ENCODE results near the gene PATE2.

The PATE2 gene

DNA sequence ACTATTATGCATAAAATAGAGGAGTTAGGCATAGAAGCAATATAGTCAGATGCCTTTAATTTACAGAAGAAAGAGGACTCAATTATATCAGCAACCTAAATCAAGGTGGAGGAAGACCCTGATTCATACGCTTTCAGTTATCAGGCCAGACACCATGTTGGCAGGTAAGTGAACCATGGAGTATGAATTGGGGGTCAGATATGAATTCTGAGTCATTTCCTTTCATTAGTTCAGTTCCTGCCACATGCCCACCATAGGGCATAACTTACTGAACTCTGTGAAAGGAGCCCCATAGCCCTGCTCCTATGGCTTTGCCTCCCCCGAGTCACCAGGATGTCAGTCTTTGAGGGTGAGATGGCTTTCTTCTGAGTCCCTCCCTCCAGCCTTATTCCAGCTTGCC lies 15.1 kb downstream of the PATE2 start:
- DNase-seq: no peak
- Mint-ChIP-seq H3K4me3 (no peak overlapping the region), H3K27me3 (peaks cover 4 to 30% of the 10 kb centered on the region in 2 donors), H3K36me3 (no peaks in the 10 kb centered on the region), H3K9me3 (peaks cover 10 to 12% of the 10 kb centered on the region in 2 donors), H3K27ac (no peak overlapping the region), H3K4me1 (no peaks in the 10 kb centered on the region)
- ATAC-seq (replicated peaks): no peak

DNA sequence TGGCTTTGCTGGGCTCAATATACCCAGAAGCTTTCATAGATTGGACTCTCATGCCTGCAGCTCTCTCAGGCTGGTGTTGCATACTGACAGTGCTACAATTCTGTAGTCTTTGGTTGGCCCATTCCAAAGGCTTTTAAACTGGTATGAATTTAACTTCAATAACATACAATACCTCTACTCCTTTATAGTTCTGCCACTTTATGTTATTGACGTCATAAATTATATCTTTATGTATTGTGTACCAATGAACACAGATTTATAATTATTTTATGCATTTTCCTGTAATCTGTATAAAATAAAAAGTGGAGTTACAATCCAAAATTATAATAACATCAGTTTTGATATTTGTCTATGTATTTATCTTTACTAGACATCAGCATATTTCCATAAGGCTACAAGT lies 16.2 kb downstream of the PATE2 start:
- no peak overlapping the region for H3K4me3 Mint-ChIP-seq
- H3K36me3 Mint-ChIP-seq: no peaks in the 10 kb centered on the region
- H3K27me3 Mint-ChIP-seq: peaks cover 0 to 21% of the 10 kb centered on the region in 2 donors
- no peaks in the 10 kb centered on the region for H3K4me1 Mint-ChIP-seq
- peaks cover 12 to 17% of the 10 kb centered on the region in 2 donors for H3K9me3 Mint-ChIP-seq
- DNase-seq: no peak
- ATAC-seq (replicated peaks): no peak
- no peak overlapping the region for H3K27ac Mint-ChIP-seq

DNA sequence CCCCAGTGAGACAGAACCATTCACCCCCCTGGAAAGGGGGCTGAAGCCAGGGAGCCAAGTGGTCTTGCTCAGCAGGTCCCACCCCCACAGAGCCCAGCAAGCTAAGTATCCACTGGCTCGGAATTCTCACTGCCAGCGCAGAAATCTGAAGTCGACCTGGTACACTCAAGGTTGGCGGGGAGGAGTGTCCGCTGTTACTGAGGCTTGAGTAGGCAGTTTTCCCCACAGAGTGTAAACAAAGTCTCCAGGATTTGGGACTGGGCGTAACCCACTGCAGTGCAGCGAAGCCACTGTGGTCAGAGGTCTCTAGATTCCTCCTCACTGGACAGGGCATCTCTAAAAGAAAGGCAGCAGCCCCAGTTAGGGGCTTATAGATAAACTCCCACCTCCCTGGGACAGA lies 22.6 kb downstream of the PATE2 start:
- ATAC-seq (replicated peaks): no peak
- H3K9me3 Mint-ChIP-seq: peaks cover 12 to 18% of the 10 kb centered on the region in 2 donors
- DNase-seq: no peak
- no peak overlapping the region for H3K4me3 Mint-ChIP-seq
- no peak overlapping the region for H3K27ac Mint-ChIP-seq
- H3K36me3 Mint-ChIP-seq: no peaks in the 10 kb centered on the region
- H3K4me1 Mint-ChIP-seq: no peaks in the 10 kb centered on the region
- H3K27me3 Mint-ChIP-seq: peaks cover 4 to 21% of the 10 kb centered on the region in 2 donors

DNA sequence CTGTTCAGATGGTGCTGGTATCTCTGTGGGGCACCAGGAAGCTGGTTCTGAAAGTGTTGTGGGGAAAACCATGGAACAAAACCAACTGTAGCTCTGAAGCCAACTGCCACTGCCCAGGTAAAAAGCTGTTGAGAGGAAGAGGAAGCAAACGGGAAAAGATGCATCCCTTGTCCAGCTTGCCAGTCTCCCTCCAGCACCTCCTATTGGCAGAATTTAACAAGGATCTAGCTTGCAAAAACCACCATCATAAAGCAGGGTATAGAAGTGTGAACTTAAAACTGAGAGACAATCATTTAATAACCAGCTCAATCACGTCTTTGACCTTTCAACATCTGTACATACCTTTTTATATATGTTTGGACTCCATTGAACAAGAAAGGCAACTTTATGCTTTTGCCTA lies 28.0 kb downstream of the PATE2 start:
- H3K36me3 Mint-ChIP-seq: no peaks in the 10 kb centered on the region
- no peaks in the 10 kb centered on the region for H3K9me3 Mint-ChIP-seq
- H3K27ac Mint-ChIP-seq: no peak overlapping the region
- H3K27me3 Mint-ChIP-seq: peaks cover 10 to 16% of the 10 kb centered on the region in 2 donors
- ATAC-seq (replicated peaks): no peak
- no peak overlapping the region for H3K4me3 Mint-ChIP-seq
- H3K4me1 Mint-ChIP-seq: no peaks in the 10 kb centered on the region
- DNase-seq: no peak

DNA sequence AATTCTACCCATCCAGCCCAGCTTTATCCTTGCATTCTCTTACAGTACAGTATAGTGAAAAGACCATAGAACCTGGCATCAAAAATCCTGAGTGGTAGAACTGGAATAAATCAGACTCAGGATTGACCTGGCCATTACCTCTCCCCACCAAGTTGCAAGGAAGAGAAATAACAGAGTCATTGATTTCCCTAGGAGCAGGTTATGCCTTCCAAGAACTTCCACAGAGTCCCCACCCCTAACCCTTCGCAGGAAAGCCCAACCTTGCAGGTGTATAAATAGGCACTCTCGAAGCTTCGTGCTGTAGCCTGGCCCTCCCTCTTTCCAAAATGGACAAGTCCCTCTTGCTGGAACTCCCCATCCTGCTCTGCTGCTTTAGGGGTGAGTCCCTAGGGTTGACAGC lies 32.6 kb downstream of the PATE2 start, which contains the start of gene PATE1:
Gene PATE1, plus strand, starts transcription at position 301 of the 400 bp plus-strand sequence. Its CDS starts 26 bp downstream, at position 327.
- DNase-seq: no peak
- no peak for ATAC-seq (replicated peaks)
- H3K9me3 Mint-ChIP-seq: no peaks in the 10 kb centered on the region
- H3K4me1 Mint-ChIP-seq: no peaks in the 10 kb centered on the region
- H3K4me3 Mint-ChIP-seq: no peak within 1 kb of the TSS
- peaks cover 6% of the 10 kb centered on the region in 2 donors for H3K27me3 Mint-ChIP-seq
- H3K27ac Mint-ChIP-seq: no peak within 1 kb of the TSS
- no peaks in the 10 kb centered on the region for H3K36me3 Mint-ChIP-seq

DNA sequence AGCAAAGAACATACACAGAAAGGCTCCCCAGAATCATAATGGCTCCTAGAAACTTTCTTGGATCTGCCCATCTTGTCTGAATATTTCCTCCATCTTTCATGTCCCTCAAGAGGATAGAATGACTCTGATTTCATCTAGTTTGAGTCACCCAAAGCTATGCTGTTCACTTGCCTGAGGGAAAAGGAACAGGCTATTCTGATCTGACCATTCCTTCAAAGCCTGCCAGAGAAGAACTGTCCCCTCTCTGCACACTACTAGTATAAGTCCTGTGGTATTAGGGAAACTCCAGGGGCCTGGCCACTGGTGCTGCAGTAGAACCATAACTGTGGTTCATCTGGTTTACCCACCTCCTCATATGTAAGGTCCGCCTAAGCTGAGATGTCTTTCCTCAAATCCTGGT lies 34.9 kb downstream of the PATE2 start:
- DNase-seq (no peak), ATAC-seq (replicated peaks) (no peak)
- no peaks in the 10 kb centered on the region for H3K27me3 Mint-ChIP-seq
- no peaks in the 10 kb centered on the region for H3K4me1 Mint-ChIP-seq
- H3K9me3 Mint-ChIP-seq: peaks cover 0 to 3% of the 10 kb centered on the region in 2 donors
- no peak overlapping the region for H3K4me3 Mint-ChIP-seq
- no peaks in the 10 kb centered on the region for H3K36me3 Mint-ChIP-seq
- no peak overlapping the region for H3K27ac Mint-ChIP-seq

DNA sequence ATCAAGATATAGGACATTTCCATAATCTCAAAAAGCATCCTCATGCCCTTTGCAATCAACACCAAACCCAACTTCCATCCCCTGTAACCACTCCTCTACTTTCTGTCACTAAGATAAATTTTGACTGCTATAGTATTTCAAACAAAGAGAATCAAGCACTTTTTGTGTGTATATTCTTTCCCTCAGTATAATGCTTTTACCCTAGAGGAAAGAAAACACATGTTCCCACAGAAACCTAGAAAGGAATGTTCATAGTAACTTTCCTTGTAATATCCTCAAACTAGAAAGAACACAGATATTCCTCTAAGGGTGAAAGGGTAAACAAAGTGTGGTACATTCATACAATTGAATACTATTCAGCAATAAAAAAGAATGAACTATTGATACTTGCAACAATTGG lies 38.0 kb downstream of the PATE2 start:
- Mint-ChIP-seq H3K27me3 (no peaks in the 10 kb centered on the region), H3K4me1 (no peaks in the 10 kb centered on the region), H3K4me3 (no peak overlapping the region), H3K27ac (no peak overlapping the region), H3K9me3 (peaks cover 11 to 13% of the 10 kb centered on the region in 2 donors), H3K36me3 (no peaks in the 10 kb centered on the region)
- no peak for DNase-seq
- ATAC-seq (replicated peaks): no peak

DNA sequence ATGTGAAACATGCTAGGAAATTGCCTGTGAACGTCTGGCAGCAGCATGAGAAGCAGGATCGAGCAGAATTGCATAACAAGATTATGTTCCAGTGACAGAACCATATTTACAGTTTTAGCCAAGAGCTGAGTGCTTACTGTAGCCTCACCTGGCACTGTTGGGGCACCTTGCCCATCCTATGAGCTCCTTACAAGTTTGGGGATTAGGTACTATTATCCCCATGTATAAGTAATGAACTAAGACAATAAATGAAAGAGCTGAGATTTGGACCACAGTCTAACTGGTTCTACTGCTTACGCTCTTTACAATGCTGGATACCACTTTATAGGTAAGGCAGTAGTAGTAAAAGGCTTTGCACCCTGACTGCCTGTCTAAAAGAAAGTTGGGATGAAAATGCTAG lies 49.7 kb downstream of the PATE2 start:
- DNase-seq (no peak), ATAC-seq (replicated peaks) (no peak)
- Mint-ChIP-seq H3K4me3 (no peak overlapping the region), H3K36me3 (no peaks in the 10 kb centered on the region), H3K27me3 (peaks cover 8 to 11% of the 10 kb centered on the region in 2 donors), H3K9me3 (no peaks in the 10 kb centered on the region), H3K27ac (no peak overlapping the region), H3K4me1 (no peaks in the 10 kb centered on the region)
